Measurements from ENCODE around the gene ADCY4.

- TF ChIP-seq CTCF (IDR thresholded peaks at IDR 0.05; ENCODE audit: insufficient read depth, low read length, poor library complexity, severe bottlenecking) = no peak
- TF ChIP-seq EZH2phosphoT487 (conservative IDR thresholded peaks at IDR 0.05; ENCODE audit: low read length) = no peak
Observed at GRCh38 chr14:24291446-24292117, 43.3 kb downstream of the ADCY4 start.
